HEK293T (cell line): Measurements from ENCODE around the gene NFASC.

Source experiments
- CTBP1 ChIP-seq: fragments of 450-650 bp; IDR thresholded peaks from 2 replicates; pipeline ENCODE4 v1.6.1; 2016; ENCODE audit warnings: borderline replicate concordance
- ELF4 ChIP-seq: fragments of 450-650 bp; IDR thresholded peaks from 2 replicates; pipeline ENCODE4 v1.6.1; 2017; ENCODE audit warnings: antibody characterized with exemption
- L3MBTL2 ChIP-seq: fragments of 450-650 bp; conservative IDR thresholded peaks from 2 replicates; pipeline ENCODE4 v1.6.1; 2016; ENCODE audit warnings: mild to moderate bottlenecking
- LEF1 ChIP-seq: fragments of 450-650 bp; IDR thresholded peaks from 2 replicates; pipeline ENCODE4 v1.6.1; 2017; ENCODE audit warnings: mild to moderate bottlenecking, borderline replicate concordance
- NFRKB ChIP-seq: fragments of 450-650 bp; IDR thresholded peaks from 2 replicates; pipeline ENCODE4 v1.6.1; 2016; ENCODE audit warnings: mild to moderate bottlenecking, moderate library complexity
- SP1 ChIP-seq: fragments of 450-650 bp; IDR thresholded peaks from 2 replicates; pipeline ENCODE4 v1.6.1; 2017

- TF ChIP-seq LEF1 (no peak), CTBP1 (no peak), L3MBTL2 (no peak), SP1 (no peak), NFRKB (no peak), ELF4 (no peak)
Observed at GRCh38 chr1:204872262-204872881, 1.7 kb downstream of the NFASC start.
